GM19351 (cell line): Measurements from ENCODE around the gene TET3.

ENCODE experiments used
- ATAC-seq: cut with Tn5 transposase; IDR thresholded peaks from one replicate; pipeline ENCODE4 v1.9.1; 2021; ENCODE audit warnings: mild to moderate bottlenecking, moderate library complexity; ENCODE audit not compliant: unreplicated experiment

Gene TET3

GRCh38 chr2:74002505-74003421, 18.1 kb downstream of the TET3 start:
- ATAC-seq: peak; percentile 94

DNA sequence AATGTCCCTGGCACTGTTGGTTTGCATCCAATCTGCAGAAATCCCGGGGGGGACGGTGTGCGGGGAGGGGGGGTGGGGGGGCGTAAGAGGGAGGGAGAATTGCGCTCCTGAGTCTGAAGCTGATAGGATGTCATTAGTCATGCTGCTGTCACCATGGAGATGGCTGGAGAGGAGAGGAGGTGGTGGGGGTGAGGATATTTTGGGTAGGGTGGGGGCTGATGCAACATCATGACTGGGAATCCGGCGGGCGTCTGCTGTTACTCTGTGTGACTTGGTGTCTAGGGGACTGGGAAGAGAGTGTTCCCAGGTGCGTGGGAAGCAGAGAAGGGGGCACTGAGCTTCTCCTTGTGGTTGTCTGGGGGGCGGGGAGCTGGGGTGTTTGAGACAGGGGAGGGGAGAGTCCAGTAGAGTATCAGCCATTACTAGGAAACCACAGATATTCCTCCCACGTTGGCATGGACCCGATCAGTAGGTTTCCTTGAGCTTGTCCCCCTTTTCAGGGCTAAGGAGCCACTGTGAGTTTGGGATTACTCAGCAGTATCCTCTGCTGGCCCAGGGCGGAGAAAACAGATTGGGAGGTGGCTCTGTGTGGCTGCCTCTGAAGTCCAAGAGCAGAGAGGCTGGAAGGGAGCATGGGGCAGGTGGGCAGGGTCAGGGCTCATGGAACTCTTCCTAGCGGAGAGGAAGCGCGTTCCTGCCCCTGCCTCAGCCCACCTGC, 18.9 kb downstream of the TET3 start:
- ATAC-seq: no peak

GRCh38 chr2:74004212-74005182, 19.8 kb downstream of the TET3 start:
- no peak for ATAC-seq

DNA sequence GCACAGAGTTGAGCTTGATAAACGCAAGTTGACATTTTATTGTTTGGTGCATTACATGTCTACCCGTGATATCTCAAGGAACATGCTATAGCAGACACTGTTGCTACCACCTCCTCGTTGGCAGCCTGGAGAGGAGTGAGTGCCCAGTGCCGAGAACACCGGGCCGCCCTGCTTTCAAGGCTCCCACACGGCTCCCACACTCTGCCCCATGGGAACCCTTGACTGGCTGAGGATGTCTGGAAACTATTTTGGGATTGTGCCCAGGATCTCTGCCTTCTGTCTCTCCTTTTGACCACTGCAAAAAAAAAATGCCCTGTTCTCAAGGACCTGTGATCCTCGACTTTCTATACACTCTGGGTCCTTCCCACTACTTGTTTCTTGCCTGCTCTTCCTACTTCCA, 21.1 kb downstream of the TET3 start:
- no peak for ATAC-seq

DNA sequence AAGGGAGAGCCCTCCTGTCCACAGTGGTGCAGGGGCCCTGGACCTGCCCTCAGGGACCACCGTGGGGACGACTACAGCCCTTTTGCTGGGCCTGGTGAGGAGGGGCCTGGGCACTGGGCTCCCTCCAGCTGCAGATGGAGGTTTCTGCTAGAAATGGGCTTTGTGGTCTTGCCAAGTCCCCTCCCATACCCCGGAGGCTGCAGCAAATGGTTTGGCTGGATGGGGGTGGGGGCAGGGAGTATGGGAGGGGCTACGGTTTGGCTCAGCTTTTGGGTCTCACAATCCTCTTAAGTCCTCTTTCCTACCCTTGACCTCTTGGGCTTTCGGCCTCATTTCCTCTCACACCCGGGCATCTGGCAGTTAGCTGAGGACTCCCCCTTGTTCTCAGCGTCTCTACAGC, 21.7 kb downstream of the TET3 start:
- ATAC-seq: no peak

- no peak for ATAC-seq
These were observed 22.4 kb downstream of the TET3 start for GRCh38 chr2:74007121-74007520.

DNA sequence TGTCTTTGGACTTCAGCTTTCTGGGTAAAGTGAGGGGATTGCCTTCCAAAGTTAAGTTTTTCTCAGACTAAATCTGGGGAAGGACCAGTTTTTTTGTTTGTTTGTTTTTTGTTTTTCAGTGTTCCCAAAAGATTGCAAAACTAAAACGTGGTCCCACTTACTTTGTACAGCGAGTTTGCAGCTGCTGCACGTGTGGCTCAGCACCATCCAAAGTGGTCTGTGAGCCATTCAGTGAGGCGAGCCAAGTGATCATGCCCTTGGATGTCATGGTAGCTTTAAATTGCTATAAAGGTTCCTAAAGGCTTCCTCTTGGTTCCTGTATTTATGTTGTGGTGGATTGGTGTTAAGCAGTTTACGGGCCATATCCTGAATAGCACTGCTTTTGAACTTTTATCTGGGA, 23.0 kb downstream of the TET3 start:
- no peak for ATAC-seq

- no peak for ATAC-seq
These were observed 24.2 kb downstream of the TET3 start for GRCh38 chr2:74008761-74009395.

- no peak for ATAC-seq
These were observed 24.9 kb downstream of the TET3 start for GRCh38 chr2:74009577-74009976.

- ATAC-seq: no peak
These were observed 25.4 kb downstream of the TET3 start for GRCh38 chr2:74010087-74010541.

DNA sequence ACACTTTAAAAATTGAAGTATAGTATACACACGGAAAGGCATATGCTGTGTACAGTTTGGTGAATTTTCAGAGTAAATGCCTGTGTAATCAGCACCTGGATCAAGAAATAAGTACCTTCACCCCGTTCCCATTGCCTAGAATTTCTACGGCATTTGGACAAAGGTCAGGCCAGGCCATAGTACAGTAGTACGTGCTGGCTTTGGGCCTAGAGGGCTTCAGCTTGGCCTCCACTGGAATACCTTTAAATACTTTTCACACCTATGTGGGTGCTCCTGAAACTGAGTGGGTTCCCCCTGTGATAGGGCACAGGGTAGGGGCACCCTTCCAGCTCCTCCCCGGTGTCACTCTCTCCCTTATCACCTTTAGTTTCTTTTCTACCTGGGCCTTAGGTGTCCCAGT, 26.5 kb downstream of the TET3 start:
- no peak for ATAC-seq

DNA sequence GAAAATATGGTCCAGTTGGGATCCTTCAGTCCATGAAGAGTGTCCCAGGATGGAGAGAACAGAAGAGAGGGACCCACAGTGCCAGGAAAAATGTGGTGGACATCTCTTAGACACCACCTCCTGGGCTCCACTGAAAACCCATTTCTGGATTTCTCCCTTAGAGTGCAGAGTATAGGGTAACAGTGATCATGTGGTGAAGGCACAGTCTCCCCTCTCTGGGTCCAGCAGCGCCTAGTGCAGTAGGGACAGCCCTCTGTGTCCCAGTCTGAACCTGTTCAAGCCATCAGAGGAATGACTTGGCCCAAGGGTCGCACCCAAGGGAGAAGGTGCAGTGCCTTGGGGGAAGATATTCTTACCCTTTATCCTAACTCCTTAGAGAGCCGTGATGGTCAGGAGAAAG, 30.1 kb downstream of the TET3 start:
- no peak for ATAC-seq

DNA sequence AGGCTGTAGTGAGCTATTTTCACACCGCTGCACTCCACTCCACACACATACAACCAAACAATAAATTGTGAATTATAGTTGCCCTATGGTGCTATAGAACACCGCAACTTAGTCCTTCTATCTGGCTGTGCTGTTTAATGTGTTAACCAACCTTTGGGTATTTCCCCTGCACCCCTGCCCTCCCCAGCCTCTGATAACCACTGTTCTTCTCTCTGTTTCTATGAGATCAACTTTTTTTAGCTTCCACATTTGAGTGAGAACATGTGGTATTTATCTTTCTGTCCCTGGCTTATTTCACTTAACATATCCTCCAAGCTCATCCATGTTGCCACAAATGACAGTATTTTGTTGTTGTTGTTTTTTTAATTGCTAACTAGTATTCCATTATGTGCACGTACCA, 32.5 kb downstream of the TET3 start:
- ATAC-seq: no peak

DNA sequence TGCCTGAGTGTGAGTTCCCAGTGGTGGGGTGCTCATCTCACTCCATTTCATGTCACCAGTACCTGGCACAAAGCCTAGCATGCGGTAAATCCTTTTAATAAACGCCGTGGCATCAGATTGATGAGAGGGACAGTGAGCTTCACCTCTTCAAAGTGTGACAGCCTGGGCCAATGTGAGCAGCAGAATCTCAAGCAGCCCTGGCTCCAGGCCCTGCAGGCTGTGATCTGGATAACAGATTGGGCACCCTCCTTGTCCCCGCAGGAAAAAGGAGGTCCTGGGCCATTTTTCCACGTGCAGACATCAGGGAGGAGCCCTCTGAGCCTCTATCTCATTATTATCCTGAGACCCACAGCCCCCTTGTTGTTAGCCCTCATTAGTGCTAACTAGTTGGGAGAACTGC, 34.8 kb downstream of the TET3 start:
- ATAC-seq: no peak

GRCh38 chr2:74020702-74021406, 36.1 kb downstream of the TET3 start:
- ATAC-seq: no peak

DNA sequence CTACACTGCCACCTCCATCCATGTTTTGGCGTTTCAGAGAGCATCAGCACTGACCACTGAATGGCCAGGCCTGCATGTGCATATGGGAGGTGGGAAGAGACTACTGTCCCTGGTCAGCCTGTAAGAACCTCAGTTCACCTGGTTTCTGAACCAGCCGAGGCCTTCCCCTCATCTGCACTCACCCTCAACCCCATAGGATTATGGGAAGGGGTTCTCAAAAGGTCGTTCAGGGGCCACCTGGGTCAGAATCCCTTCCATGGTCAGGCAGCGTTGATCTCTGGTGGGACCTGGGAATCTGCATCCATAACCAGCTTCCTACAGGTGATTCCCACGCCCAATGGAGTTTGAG, 36.7 kb downstream of the TET3 start:
- ATAC-seq: no peak

- no peak for ATAC-seq
These were observed 39.5 kb downstream of the TET3 start for GRCh38 chr2:74024216-74024615.

DNA sequence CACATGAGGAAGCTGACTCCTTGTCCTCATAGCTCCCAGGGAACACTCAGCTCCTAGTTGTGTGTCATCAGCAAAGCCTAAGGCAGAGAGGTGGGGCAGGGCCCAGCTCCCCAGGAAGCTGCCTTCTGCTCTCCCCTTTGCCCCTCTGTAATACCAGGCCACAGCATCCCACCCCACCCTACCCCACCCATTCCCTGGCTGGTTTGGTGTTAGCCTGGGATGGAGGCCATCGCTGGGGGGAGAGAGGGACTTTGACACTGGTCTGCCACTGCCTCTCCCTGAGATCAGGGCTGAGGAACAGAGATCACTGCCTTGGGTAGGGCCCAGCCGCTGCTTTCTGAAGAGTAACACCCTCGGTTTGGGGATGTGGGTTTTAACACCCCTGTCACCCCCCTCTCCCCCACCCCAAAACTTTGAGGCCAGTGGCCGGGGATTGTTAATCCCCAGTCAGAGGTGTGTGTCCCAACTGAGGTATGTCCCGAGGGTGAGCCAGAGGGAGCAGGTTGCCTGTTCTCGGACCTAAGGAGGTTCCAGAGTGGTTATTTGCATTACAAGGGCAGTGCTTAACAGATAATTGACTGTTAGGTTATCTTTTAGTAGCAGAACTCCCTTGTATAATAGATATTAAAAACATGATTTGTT, 41.4 kb downstream of the TET3 start:
- ATAC-seq: no peak

DNA sequence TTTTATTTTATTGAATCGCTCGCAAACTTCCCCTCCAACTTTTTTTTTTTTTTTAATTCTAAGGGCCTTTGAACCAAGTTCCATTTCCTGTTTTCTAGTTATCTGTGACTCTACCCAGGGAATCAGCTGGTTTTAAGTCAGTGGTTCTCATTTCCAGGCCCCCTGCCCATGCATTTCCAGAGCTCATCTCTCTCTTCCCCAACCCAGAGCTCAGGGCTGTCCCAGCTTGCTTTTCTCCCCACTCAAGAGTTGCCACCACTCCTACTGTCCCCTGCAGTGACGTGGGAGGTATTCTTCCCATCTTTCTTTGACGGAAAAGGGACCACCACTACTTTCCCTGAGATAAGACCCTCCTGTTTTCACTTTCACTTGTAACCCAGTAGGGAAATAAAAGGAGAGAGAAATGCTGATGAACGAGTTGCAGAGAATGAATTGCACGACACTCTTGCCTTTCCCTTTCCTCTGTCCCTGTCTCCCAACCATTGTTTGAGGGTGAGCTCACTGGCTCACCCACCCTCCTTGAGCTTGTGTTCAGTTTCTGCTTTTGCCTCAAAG, 42.1 kb downstream of the TET3 start:
- no peak for ATAC-seq
